Jurkat, Clone E6-1 (cell line): ENCODE measurements around the gene RHAG.
"Not testable (repeated sequence)": the region's sequence is repeated elsewhere in the genome, so short reads cannot be mapped to it uniquely, and the experiment has no call there.

Source experiments
- DNase-seq: peaks from one replicate; pipeline ENCODE4 v3.0.0-alpha.2; 2011; ENCODE audit warnings: low read depth, low spot score
- H3K4me3 ChIP-seq: 2 replicates; pipeline ENCODE4 v1.5.1; 2011; ENCODE audit warnings: mild to moderate bottlenecking, low read length, control low read depth, moderate library complexity

The RHAG gene

GRCh38 chr6:49639177-49639817 lies 2.7 kb upstream of the RHAG start:
- no peak overlapping the region for H3K4me3 ChIP-seq
- no peak for DNase-seq

- no peak overlapping the region for H3K4me3 ChIP-seq
- no peak for DNase-seq
These were observed 702 bp upstream of the RHAG start for GRCh38 chr6:49637350-49637731.

- H3K4me3 ChIP-seq = no peak overlapping the region
These were observed 494 bp downstream of the RHAG start for GRCh38 chr6:49635978-49636712.

GRCh38 chr6:49635480-49635879 lies 1.2 kb downstream of the RHAG start:
- DNase-seq = no peak
- no peak overlapping the region for H3K4me3 ChIP-seq

More at GRCh38 chr6:49635978-49636712, 494 bp downstream of the RHAG start:
- no peak for DNase-seq

GRCh38 chr6:49634836-49635218 lies 1.8 kb downstream of the RHAG start:
- no peak for DNase-seq
- H3K4me3 ChIP-seq = no peak overlapping the region

GRCh38 chr6:49634092-49634835 lies 2.4 kb downstream of the RHAG start:
- H3K4me3 ChIP-seq = no peak overlapping the region

GRCh38 chr6:49633541-49633940 lies 3.1 kb downstream of the RHAG start:
- no peak overlapping the region for H3K4me3 ChIP-seq
- DNase-seq = no peak

More at GRCh38 chr6:49634092-49634835, 2.4 kb downstream of the RHAG start:
- no peak for DNase-seq

- H3K4me3 ChIP-seq = no peak overlapping the region
- no peak for DNase-seq
These were observed 3.9 kb downstream of the RHAG start for GRCh38 chr6:49632727-49633126.

- not testable (repeated sequence) for DNase-seq, H3K4me3 ChIP-seq
These were observed 7.1 kb downstream of the RHAG start for GRCh38 chr6:49629485-49630088.

- no peak for DNase-seq
- H3K4me3 ChIP-seq = no peak overlapping the region
These were observed 9.8 kb downstream of the RHAG start for GRCh38 chr6:49626811-49627210.

GRCh38 chr6:49618257-49618656 lies 18.4 kb downstream of the RHAG start:
- no peak overlapping the region for H3K4me3 ChIP-seq
- no peak for DNase-seq

- H3K4me3 ChIP-seq, DNase-seq: not testable (repeated sequence)
These were observed 22.5 kb downstream of the RHAG start for GRCh38 chr6:49614144-49614543.

- H3K4me3 ChIP-seq = no peak overlapping the region
- no peak for DNase-seq
These were observed 27.4 kb downstream of the RHAG start for GRCh38 chr6:49609285-49609684.

GRCh38 chr6:49608275-49608674 lies 28.4 kb downstream of the RHAG start:
- not testable (repeated sequence) for DNase-seq, H3K4me3 ChIP-seq

- no peak overlapping the region for H3K4me3 ChIP-seq
- DNase-seq = no peak
These were observed 29.2 kb downstream of the RHAG start for GRCh38 chr6:49607391-49607982.

- peak; percentile 80 for DNase-seq
- H3K4me3 ChIP-seq = no peak overlapping the region
These were observed 29.8 kb downstream of the RHAG start for GRCh38 chr6:49606721-49607390.

GRCh38 chr6:49604080-49604479 lies 32.6 kb downstream of the RHAG start:
- H3K4me3 ChIP-seq, DNase-seq: not testable (repeated sequence)

GRCh38 chr6:49587262-49587661 lies 49.4 kb downstream of the RHAG start:
- DNase-seq, H3K4me3 ChIP-seq: not testable (repeated sequence)

GRCh38 chr6:49582529-49582928 lies 54.1 kb downstream of the RHAG start:
- DNase-seq = no peak
- no peak overlapping the region for H3K4me3 ChIP-seq
